Liver (tissue), 9 donors: Measurements from ENCODE around the gene CASTOR1. TPM values are rescaled to one million over a fixed set of nuclear protein-coding genes. Genes with fewer than 3 reads are reported as not detected.

Source experiments
- DNase-seq: peaks from one replicate; pipeline ENCODE4 v3.0.0-alpha.2; 2017; ENCODE audit warnings: low spot score
- H3K27ac ChIP-seq, 2 donors: one replicate each; pipeline ENCODE4 v1.7.0; 2013; ENCODE audit warnings: inconsistent platforms in 2 of 2, low read length in 2 of 2, control low read depth in 1 of 2, low read depth in 1 of 2, mild to moderate bottlenecking in 1 of 2
- H3K27me3 ChIP-seq, 4 donors: one replicate each; pipeline versions ENCODE4 v1.6.1 to v1.7.0; 2013; ENCODE audit warnings: low read length in 3 of 4, inconsistent platforms in 1 of 4, mild to moderate bottlenecking in 1 of 4, moderate library complexity in 1 of 4; ENCODE audit not compliant: control insufficient read depth in 4 of 4, insufficient read depth in 4 of 4
- H3K36me3 ChIP-seq, 4 donors: one replicate each; pipeline versions ENCODE4 v1.6.1 to v1.7.0; 2013; ENCODE audit warnings: low read length in 3 of 4, mild to moderate bottlenecking in 3 of 4, low read depth in 1 of 4, moderate library complexity in 1 of 4; ENCODE audit not compliant: control insufficient read depth in 4 of 4, insufficient read depth in 3 of 4
- H3K4me1 ChIP-seq, 4 donors: one replicate each; pipeline versions ENCODE4 v1.6.1 to v1.7.0; 2013; ENCODE audit warnings: low read length in 3 of 4, mild to moderate bottlenecking in 3 of 4, moderate library complexity in 1 of 4; ENCODE audit not compliant: control insufficient read depth in 4 of 4, insufficient read depth in 4 of 4
- H3K4me3 ChIP-seq, 3 donors: one replicate each; pipeline versions ENCODE4 v1.6.1 to v1.7.0; 2013; ENCODE audit warnings: low read length in 3 of 3, control low read depth in 1 of 3, low read depth in 1 of 3, mild to moderate bottlenecking in 1 of 3
- H3K9ac ChIP-seq, 2 donors: one replicate each; pipeline ENCODE4 v1.7.0; 2013; ENCODE audit warnings: low read length in 2 of 2, mild to moderate bottlenecking in 2 of 2, moderate library complexity in 2 of 2, control low read depth in 1 of 2, low read depth in 1 of 2
- H3K9me3 ChIP-seq, 4 donors: one replicate each; pipeline versions ENCODE4 v1.6.1 to v1.7.0; 2013; ENCODE audit warnings: low read length in 3 of 4; ENCODE audit not compliant: control insufficient read depth in 4 of 4
- ATF3 ChIP-seq: IDR thresholded peaks from 2 replicates; pipeline ENCODE4 v1.6.1; 2016; ENCODE audit warnings: antibody characterized with exemption
- CTCF ChIP-seq: fragments of 150-350 bp; IDR thresholded peaks from 2 replicates; pipeline ENCODE4 v1.5.1; 2017; ENCODE audit warnings: improper control_type of control experiment, low read depth, low read length; ENCODE audit not compliant: missing input control
- EGR1 ChIP-seq, 2 donors: IDR thresholded peaks; 2 replicates each; pipeline ENCODE4 v1.6.1; 2016 to 2018; ENCODE audit warnings: antibody characterized with exemption in 2 of 2, low read depth in 2 of 2
- FOXA1 ChIP-seq: IDR thresholded peaks from 2 replicates; pipeline ENCODE4 v1.6.1; 2016; ENCODE audit warnings: antibody characterized with exemption
- GABPA ChIP-seq, 2 donors: IDR thresholded peaks in 1 of 2; conservative IDR thresholded peaks in 1 of 2; 2 replicates each; pipeline ENCODE4 v1.6.1; 2016; ENCODE audit warnings: antibody characterized with exemption in 2 of 2, mild to moderate bottlenecking in 1 of 2, moderate library complexity in 1 of 2
- HNF4A ChIP-seq, 2 donors: conservative IDR thresholded peaks; 2 replicates each; pipeline ENCODE4 v1.6.1; 2016; ENCODE audit warnings: antibody characterized with exemption in 2 of 2, mild to moderate bottlenecking in 2 of 2
- HNF4G ChIP-seq: IDR thresholded peaks from 2 replicates; pipeline ENCODE4 v1.6.1; 2016; ENCODE audit warnings: antibody characterized with exemption
- JUND ChIP-seq, 2 donors: IDR thresholded peaks; 2 replicates each; pipeline ENCODE4 v1.6.1; 2016; ENCODE audit warnings: antibody characterized with exemption in 2 of 2
- MAX ChIP-seq: IDR thresholded peaks from 2 replicates; pipeline ENCODE4 v1.6.1; 2016; ENCODE audit warnings: antibody characterized with exemption
- NR2F2 ChIP-seq: IDR thresholded peaks from 2 replicates; pipeline ENCODE4 v1.6.1; 2016; ENCODE audit warnings: antibody characterized with exemption
- RAD21 ChIP-seq, 2 donors: IDR thresholded peaks; 2 replicates each; pipeline ENCODE4 v1.6.1; 2016; ENCODE audit warnings: antibody characterized with exemption in 2 of 2, mild to moderate bottlenecking in 2 of 2
- REST ChIP-seq: IDR thresholded peaks from 2 replicates; pipeline ENCODE4 v1.6.1; 2016; ENCODE audit warnings: antibody characterized with exemption, mild to moderate bottlenecking
- RXRA ChIP-seq, 2 donors: IDR thresholded peaks; 2 replicates each; pipeline ENCODE4 v1.6.1; 2017 to 2018; ENCODE audit warnings: antibody characterized with exemption in 2 of 2, mild to moderate bottlenecking in 1 of 2
- SP1 ChIP-seq: IDR thresholded peaks from 2 replicates; pipeline ENCODE4 v1.6.1; 2018; ENCODE audit warnings: antibody characterized with exemption, mild to moderate bottlenecking
- TAF1 ChIP-seq: conservative IDR thresholded peaks from 2 replicates; pipeline ENCODE4 v1.6.1; 2016; ENCODE audit warnings: antibody characterized with exemption, mild to moderate bottlenecking
- YY1 ChIP-seq: IDR thresholded peaks from 2 replicates; pipeline ENCODE4 v1.6.1; 2016; ENCODE audit warnings: antibody characterized with exemption, mild to moderate bottlenecking
- ZBTB33 ChIP-seq: IDR thresholded peaks from 2 replicates; pipeline ENCODE4 v1.6.1; 2016; ENCODE audit warnings: antibody characterized with exemption
- WGBS: extraction: QIAGEN DNeasy Blood & Tissue Kit; methylation state at CpG from one replicate; pipeline ENCODE4 v1.1.7; 2013; 5-methylcytosine and 5-hydroxymethylcytosine counted together
- polyA plus RNA-seq, 2 donors: library from polyadenylated mRNA; stranded (reverse) in 1 of 2; unstranded in 1 of 2; fragments of 200-250 nt in 1 of 2; fragments of >200 nt in 1 of 2; fragmentation: Nextera tagmentation in 1 of 2; extraction: Ambion mirVana in 1 of 2; gene quantifications; one replicate each; pipeline versions ENCODE4 v1.2.1 to v1.2.3, GENCODE V29; 2013 to 2015
- total RNA-seq, 2 donors: library from RNA; depleted of rRNA; stranded (reverse); fragments of >200 nt; gene quantifications; one replicate each; pipeline ENCODE4 v1.2.3, GENCODE V29; 2014
- donor health status: healthy.
- donor health status: healthy.
- donor health status: healthy.
- donor health status: healthy.
- donor health status: healthy.

Gene CASTOR1
- total and polyA plus RNA-seq, 4 donors, result 1.8 to 5.4 (median 2.4) TPM

GRCh38 chr22:30276039-30276438 lies 13.3 kb downstream of the CASTOR1 start:
- Histone ChIP-seq H3K27ac (no peak overlapping the region), H3K4me1 (peaks cover 0 to 6% (median 2%) of the 10 kb centered on the region in 4 donors), H3K36me3 (no peaks in the 10 kb centered on the region), H3K9me3 (no peaks in the 10 kb centered on the region), H3K27me3 (no peaks in the 10 kb centered on the region), H3K4me3 (no peak overlapping the region), H3K9ac (no peak overlapping the region)
- 74% methylated on average over 8 of the region's 8 CpGs for WGBS
- no peak for TF ChIP-seq HNF4A (conservative IDR thresholded peaks at IDR 0.05)
- no peak for TF ChIP-seq FOXA1
- TF ChIP-seq TAF1, result no peak
- TF ChIP-seq RAD21 (IDR thresholded peaks at IDR 0.05), result no peak
- TF ChIP-seq EGR1 (IDR thresholded peaks at IDR 0.05; ENCODE audit: low read depth in 2 of 2), result no peak
- no peak for TF ChIP-seq MAX
- no peak for DNase-seq

- no peak overlapping the region for H3K4me3 ChIP-seq
- no peak overlapping the region for H3K9ac ChIP-seq
- H3K36me3 ChIP-seq, result no peaks in the 10 kb centered on the region
- TF ChIP-seq RXRA (IDR thresholded peaks at IDR 0.05) (no peak), NR2F2 (no peak), YY1 (no peak)
- WGBS, result 79% methylated on average over 8 of the region's 8 CpGs
- no peaks in the 10 kb centered on the region for H3K9me3 ChIP-seq
- no peak overlapping the region for H3K27ac ChIP-seq
- no peak for DNase-seq
- no peaks in the 10 kb centered on the region for H3K27me3 ChIP-seq
- H3K4me1 ChIP-seq, result peaks cover 0 to 6% (median 2%) of the 10 kb centered on the region in 4 donors
Observed at GRCh38 chr22:30275625-30276024, 13.7 kb downstream of the CASTOR1 start.

GRCh38 chr22:30274437-30274812 lies 14.9 kb downstream of the CASTOR1 start:
- DNase-seq, result no peak
- no peak overlapping the region for H3K9ac ChIP-seq
- no peak overlapping the region for H3K4me3 ChIP-seq
- H3K9me3 ChIP-seq, result no peaks in the 10 kb centered on the region
- no peaks in the 10 kb centered on the region for H3K27me3 ChIP-seq
- H3K36me3 ChIP-seq, result no peaks in the 10 kb centered on the region
- peaks cover 0 to 6% (median 2%) of the 10 kb centered on the region in 4 donors for H3K4me1 ChIP-seq
- TF ChIP-seq HNF4G (no peak), ZBTB33 (no peak), TAF1 (no peak), CTCF (no peak), FOXA1 (no peak), SP1 (no peak), RXRA (IDR thresholded peaks at IDR 0.05) (no peak), EGR1 (IDR thresholded peaks at IDR 0.05; ENCODE audit: low read depth in 2 of 2) (no peak), GABPA (IDR thresholded peaks at IDR 0.05 in 1 of 2, conservative IDR thresholded peaks at IDR 0.05 in 1 of 2) (no peak), NR2F2 (no peak), JUND (IDR thresholded peaks at IDR 0.05) (no peak), ATF3 (no peak), YY1 (no peak), REST (no peak), HNF4A (conservative IDR thresholded peaks at IDR 0.05) (no peak)
- H3K27ac ChIP-seq, result no peak overlapping the region
- 92% methylated on average over 9 of the region's 9 CpGs for WGBS
